ENCODE data around the gene RIPOR3.

- TF ChIP-seq CTCF (IDR thresholded peaks at IDR 0.05; ENCODE audit: low read depth, low read length, missing input control) (no peak), SP1 (IDR thresholded peaks at IDR 0.05) (no peak), EGR1 (IDR thresholded peaks at IDR 0.05; ENCODE audit: low read depth in 2 of 2) (no peak), MAX (IDR thresholded peaks at IDR 0.05) (no peak), GABPA (IDR thresholded peaks at IDR 0.05 in 1 of 2, conservative IDR thresholded peaks at IDR 0.05 in 1 of 2) (no peak), TAF1 (conservative IDR thresholded peaks at IDR 0.05) (no peak), JUND (IDR thresholded peaks at IDR 0.05) (no peak)
These were observed 119.9 kb downstream of the RIPOR3 start for GRCh38 chr20:50571466-50571865.

Data from liver (tissue), 3 donors.